HG03103 (cell line): ENCODE results near the gene SKP2.
A peak's percentile ranks its signal among the peaks of the same experiment; 100 is the strongest.
"Not testable (repeated sequence)": the region's sequence is repeated elsewhere in the genome, so short reads cannot be mapped to it uniquely, and the experiment has no call there.

ENCODE experiments used
- ATAC-seq: cut with Tn5 transposase; IDR thresholded peaks from one replicate; pipeline ENCODE4 v1.9.1; 2021; ENCODE audit warnings: low read depth; ENCODE audit not compliant: unreplicated experiment

The SKP2 gene

GRCh38 chr5:36156121-36156601 lies 4.2 kb downstream of the SKP2 start:
- ATAC-seq, result no peak

- no peak for ATAC-seq
Observed at GRCh38 chr5:36156619-36157018, 4.7 kb downstream of the SKP2 start.

- ATAC-seq, result no peak
Observed at GRCh38 chr5:36158144-36158543, 6.2 kb downstream of the SKP2 start.

- ATAC-seq, result no peak
Observed at GRCh38 chr5:36160617-36161016, 8.7 kb downstream of the SKP2 start.

GRCh38 chr5:36161361-36161760 lies 9.4 kb downstream of the SKP2 start:
- ATAC-seq, result no peak

GRCh38 chr5:36162810-36163486 lies 11.0 kb downstream of the SKP2 start:
- ATAC-seq, result no peak

GRCh38 chr5:36164461-36164860 lies 12.6 kb downstream of the SKP2 start:
- no peak for ATAC-seq

GRCh38 chr5:36168737-36169136 lies 16.8 kb downstream of the SKP2 start:
- no peak for ATAC-seq

GRCh38 chr5:36170832-36171424 lies 19.0 kb downstream of the SKP2 start:
- ATAC-seq, result no peak

- no peak for ATAC-seq
Observed at GRCh38 chr5:36172599-36172998, 20.7 kb downstream of the SKP2 start.

GRCh38 chr5:36173426-36173825 lies 21.5 kb downstream of the SKP2 start:
- ATAC-seq, result no peak

GRCh38 chr5:36174119-36174518 lies 22.2 kb downstream of the SKP2 start:
- ATAC-seq, result no peak

- ATAC-seq, result no peak
Observed at GRCh38 chr5:36175043-36175442, 23.1 kb downstream of the SKP2 start.

GRCh38 chr5:36177154-36177553 lies 25.2 kb downstream of the SKP2 start:
- peak; percentile 92 for ATAC-seq

GRCh38 chr5:36177715-36178523 lies 26.0 kb downstream of the SKP2 start:
- ATAC-seq, result no peak

- no peak for ATAC-seq
Observed at GRCh38 chr5:36178524-36178890, 26.6 kb downstream of the SKP2 start.

GRCh38 chr5:36179950-36180349 lies 28.0 kb downstream of the SKP2 start:
- ATAC-seq, result no peak

GRCh38 chr5:36180556-36181350 lies 28.8 kb downstream of the SKP2 start:
- no peak for ATAC-seq

GRCh38 chr5:36181774-36182173 lies 29.9 kb downstream of the SKP2 start:
- ATAC-seq, result no peak

GRCh38 chr5:36184408-36184807 lies 32.5 kb downstream of the SKP2 start:
- not testable (repeated sequence) for ATAC-seq

GRCh38 chr5:36193746-36194145 lies 41.8 kb downstream of the SKP2 start:
- ATAC-seq, result no peak
